ENCODE results near the gene APOBEC4. TPM values are rescaled to one million over a fixed set of nuclear protein-coding genes. Genes with fewer than 3 reads are reported as not detected.

APOBEC4 gene
- total RNA-seq, 2 experiments from 2014 or later, result not detected

- POLR2A ChIA-PET, result no interaction called here
- Mint-ChIP-seq H3K4me1 (ENCODE audit: low read depth) (no peaks in the 10 kb centered on the region), H3K36me3 (ENCODE audit: low read depth) (peaks cover 3% of the 10 kb centered on the region), H3K9me3 (peaks cover 3% of the 10 kb centered on the region), H3K27me3 (peaks cover 1% of the 10 kb centered on the region), H3K4me3 (no peak overlapping the region), H3K27ac (no peak overlapping the region)
- no peak for TF ChIP-seq CTCF (IDR thresholded peaks at IDR 0.05)
- intact Hi-C loops (cut with micrococcal nuclease), result no loop called here
- no peak for ATAC-seq
- no peak for DNase-seq
- CTCF ChIA-PET, result interaction anchor here (4.6 kb wide), 1 partner anchor 20 kb away, joined by 34 read pairs; no protein-coding TSS in a partner anchor
Observed at GRCh38 chr1:183675381-183675780, 22.3 kb upstream of the APOBEC4 start.

DNA sequence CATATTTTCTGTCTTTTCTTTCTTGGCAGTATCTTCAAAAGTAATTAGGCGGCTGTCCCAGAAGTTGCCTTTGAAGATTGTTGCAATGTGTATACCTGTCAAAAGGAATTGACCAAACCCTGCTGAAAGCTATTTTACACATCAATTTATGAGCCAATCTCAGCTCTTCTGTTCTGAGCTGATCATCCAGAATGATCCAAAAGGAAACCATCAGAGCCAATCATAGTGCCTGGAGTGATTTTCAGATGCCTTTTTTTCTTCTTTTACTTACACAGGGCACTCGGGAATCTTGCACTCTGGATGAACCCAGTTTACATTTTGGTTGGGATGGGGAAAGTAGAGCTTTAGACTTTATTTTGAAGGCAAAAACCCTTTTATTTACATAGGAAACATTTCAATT is 21.8 kb upstream of the APOBEC4 start:
- DNase-seq, result no peak
- H3K9me3 Mint-ChIP-seq, result peaks cover 3% of the 10 kb centered on the region
- peaks cover 3% of the 10 kb centered on the region for H3K36me3 Mint-ChIP-seq (ENCODE audit: low read depth)
- H3K27me3 Mint-ChIP-seq, result peaks cover 1% of the 10 kb centered on the region
- ChIA-PET CTCF (interaction anchor here (2.6 to 4.6 kb wide), 2 partner anchors 10 to 20 kb away, joined by 11 to 34 read pairs; no protein-coding TSS in a partner anchor), POLR2A (interaction anchor here (0.8 kb wide), 1 partner anchor 61 kb away, joined by 3 read pairs; no protein-coding TSS in a partner anchor)
- no peaks in the 10 kb centered on the region for H3K4me1 Mint-ChIP-seq (ENCODE audit: low read depth)
- no peak for ATAC-seq
- H3K27ac Mint-ChIP-seq, result no peak overlapping the region
- no peak overlapping the region for H3K4me3 Mint-ChIP-seq
- TF ChIP-seq CTCF (IDR thresholded peaks at IDR 0.05), result no peak
- intact Hi-C loops (cut with micrococcal nuclease), result no loop called here

- H3K4me1 Mint-ChIP-seq (ENCODE audit: low read depth), result no peaks in the 10 kb centered on the region
- H3K27ac Mint-ChIP-seq, result no peak overlapping the region
- no peak for TF ChIP-seq CTCF (IDR thresholded peaks at IDR 0.05)
- POLR2A ChIA-PET, result interaction anchor here (0.8 kb wide), 1 partner anchor 61 kb away, joined by 3 read pairs; no protein-coding TSS in a partner anchor
- peaks cover 1% of the 10 kb centered on the region for H3K27me3 Mint-ChIP-seq
- DNase-seq, result no peak
- peaks cover 3% of the 10 kb centered on the region for H3K9me3 Mint-ChIP-seq
- intact Hi-C loops (cut with micrococcal nuclease), result no loop called here
- no peak overlapping the region for H3K4me3 Mint-ChIP-seq
- CTCF ChIA-PET, result interaction anchor here (2.6 to 4.6 kb wide), 2 partner anchors 11 to 19 kb away, joined by 11 to 34 read pairs; no protein-coding TSS in a partner anchor
- ATAC-seq, result no peak
- H3K36me3 Mint-ChIP-seq (ENCODE audit: low read depth), result peaks cover 3% of the 10 kb centered on the region
Observed at GRCh38 chr1:183674339-183674738, 21.2 kb upstream of the APOBEC4 start.

- peaks cover 1% of the 10 kb centered on the region for H3K27me3 Mint-ChIP-seq
- TF ChIP-seq CTCF (IDR thresholded peaks at IDR 0.05), result no peak
- no peak for ATAC-seq
- intact Hi-C loops (cut with micrococcal nuclease), result no loop called here
- ChIA-PET CTCF (interaction anchor here (2.6 to 4.6 kb wide), 2 partner anchors 11 to 18 kb away, joined by 11 to 34 read pairs; no protein-coding TSS in a partner anchor), POLR2A (interaction anchor here (0.8 kb wide), 1 partner anchor 62 kb away, joined by 3 read pairs; no protein-coding TSS in a partner anchor)
- H3K9me3 Mint-ChIP-seq, result peaks cover 3% of the 10 kb centered on the region
- H3K36me3 Mint-ChIP-seq (ENCODE audit: low read depth), result peaks cover 3% of the 10 kb centered on the region
- H3K4me3 Mint-ChIP-seq, result no peak overlapping the region
- no peak for DNase-seq
- H3K27ac Mint-ChIP-seq, result no peak overlapping the region
- H3K4me1 Mint-ChIP-seq (ENCODE audit: low read depth), result no peaks in the 10 kb centered on the region
Observed at GRCh38 chr1:183673605-183674323, 20.6 kb upstream of the APOBEC4 start.

DNA sequence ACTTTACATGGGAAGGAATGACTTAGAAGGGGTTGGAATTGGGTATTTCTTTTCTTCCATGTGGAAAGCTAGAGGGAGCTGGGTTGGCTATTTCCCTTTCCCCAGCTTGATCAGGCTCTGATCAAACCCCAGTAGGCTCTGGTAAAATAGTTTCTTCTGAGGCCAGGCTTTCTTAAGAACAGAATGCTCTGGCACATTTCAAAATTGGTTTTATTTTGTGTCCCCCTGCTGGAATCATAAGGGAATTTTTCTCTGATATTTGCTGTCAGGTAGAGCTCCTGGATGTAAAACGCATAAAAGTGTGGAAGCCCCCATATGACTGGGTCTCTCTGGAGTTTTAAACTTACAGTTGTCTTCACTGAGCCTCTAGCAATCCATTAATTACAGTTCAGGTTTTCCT is 17.1 kb upstream of the APOBEC4 start:
- H3K4me1 Mint-ChIP-seq (ENCODE audit: low read depth), result no peaks in the 10 kb centered on the region
- intact Hi-C loops (cut with micrococcal nuclease), result no loop called here
- peaks cover 1% of the 10 kb centered on the region for H3K27me3 Mint-ChIP-seq
- no peak for TF ChIP-seq CTCF (IDR thresholded peaks at IDR 0.05)
- ATAC-seq, result no peak
- H3K36me3 Mint-ChIP-seq (ENCODE audit: low read depth), result peaks cover 3% of the 10 kb centered on the region
- H3K9me3 Mint-ChIP-seq, result peaks cover 3% of the 10 kb centered on the region
- POLR2A ChIA-PET, result no interaction called here
- DNase-seq, result no peak
- H3K27ac Mint-ChIP-seq, result no peak overlapping the region
- H3K4me3 Mint-ChIP-seq, result no peak overlapping the region
- CTCF ChIA-PET, result interaction anchor here (1.0 to 2.7 kb wide), 4 partner anchors 14 to 246 kb away, joined by 3 to 14 read pairs (median 5); no protein-coding TSS in a partner anchor
